H1 (cell line): ENCODE results near the gene WNT3A. TPM values are rescaled to one million over a fixed set of nuclear protein-coding genes. Genes with fewer than 3 reads are reported as not detected.

ENCODE experiments used
- BACH1 ChIP-seq: IDR thresholded peaks from 2 replicates; pipeline ENCODE4 v1.6.1; 2012; ENCODE audit warnings: low read length, improper control_type of control experiment
- CREB1 ChIP-seq: IDR thresholded peaks from 2 replicates; pipeline ENCODE4 v1.6.1; 2012; ENCODE audit warnings: inconsistent platforms
- EZH2 ChIP-seq: fragments of 200-600 bp; sonication (generic); IDR thresholded peaks from 2 replicates; pipeline ENCODE4 v1.7.1; 2012; ENCODE audit warnings: low read depth, mild to moderate bottlenecking, moderate library complexity, low read length, inconsistent platforms; ENCODE audit not compliant: severe bottlenecking
- NANOG ChIP-seq: IDR thresholded peaks from 2 replicates; pipeline ENCODE4 v1.6.1; 2011; ENCODE audit warnings: low read length, low read depth, mild to moderate bottlenecking, inconsistent platforms; ENCODE audit not compliant: insufficient read depth, poor library complexity, severe bottlenecking
- RNF2 ChIP-seq: fragments of 200-900, 300-1000 bp; sonication (generic); IDR thresholded peaks from 2 replicates; pipeline ENCODE4 v1.7.1; 2016; ENCODE audit warnings: borderline replicate concordance, low read depth, mild to moderate bottlenecking, antibody characterized with exemption, low read length; ENCODE audit not compliant: poor library complexity, severe bottlenecking; ENCODE audit errors: missing control alignments
- SIX5 ChIP-seq: IDR thresholded peaks from 2 replicates; pipeline ENCODE4 v1.6.1; 2011; ENCODE audit warnings: mild to moderate bottlenecking, low read depth, low read length
- SP1 ChIP-seq: IDR thresholded peaks from 2 replicates; pipeline ENCODE4 v1.6.1; 2011; ENCODE audit warnings: low read depth, low read length
- SP2 ChIP-seq: IDR thresholded peaks from 2 replicates; pipeline ENCODE4 v1.6.1; 2012; ENCODE audit warnings: mild to moderate bottlenecking, low read length, inconsistent platforms
- SP4 ChIP-seq: IDR thresholded peaks from 2 replicates; pipeline ENCODE4 v1.6.1; 2012; ENCODE audit warnings: low read length, inconsistent platforms
- TBP ChIP-seq: IDR thresholded peaks from 2 replicates; pipeline ENCODE4 v1.6.1; 2011; ENCODE audit warnings: low read depth, low read length, improper control_type of control experiment
- polyA plus RNA-seq, 7 experiments: library from polyadenylated mRNA; depleted of rRNA in 3 of 7; stranded (reverse) in 5 of 7; unstranded in 2 of 7; fragments of >200 nt in 5 of 7; fragments of 200-250 nt in 2 of 7; gene quantifications; 1 replicate in 5 of 7; 2 replicates in 1 of 7; 4 replicates in 1 of 7; pipeline versions ENCODE4 v1.2.1 to v1.2.3, GENCODE V29; 2011 to 2013; ENCODE audit warnings: missing spikeins in 2 of 7, mixed read lengths in 2 of 7
- total RNA-seq: library from RNA; stranded (reverse); fragmentation: NEBNext Ultra II Directional; extraction: Animal tissue kit (Norgen Biotek cat#: 25700); gene quantifications from 2 replicates; pipeline ENCODE4 v1.2.1, GENCODE V29; 2021
- TF ChIP-seq, protein P1 (sequence below): IDR thresholded peaks from 2 replicates; pipeline ENCODE4 v1.6.1; 2012; ENCODE audit warnings: inconsistent platforms

Gene WNT3A
- total and polyA plus RNA-seq, 2 of the 8 experiments (the other 6 are each of a cell fraction or from before 2014, with no cell fraction given) = 0.08 to 0.19 TPM

DNA sequence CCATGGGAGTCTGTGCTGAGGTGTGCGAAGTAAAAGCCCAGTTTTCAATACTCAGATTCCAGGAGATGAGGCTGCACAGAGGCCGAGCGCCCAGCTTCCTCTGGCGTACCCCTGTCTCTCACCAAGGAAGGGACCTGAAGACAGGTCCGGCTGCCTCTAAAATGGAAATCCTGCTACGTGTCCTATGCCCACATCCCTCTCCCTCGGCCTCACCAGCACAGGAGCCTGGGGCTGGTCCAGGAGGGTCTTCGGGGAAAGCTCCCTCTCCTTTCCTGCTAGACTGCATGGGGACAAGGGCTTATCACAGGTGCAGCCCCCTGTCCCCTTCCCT lies 101.9 kb downstream of the WNT3A start (continued):
- no peak for TF ChIP-seq TBP
- TF ChIP-seq RNF2 = no peak
- TF ChIP-seq NANOG = no peak
- TF ChIP-seq SP2 = no peak
- TF ChIP-seq BACH1 = no peak
- TF ChIP-seq SP4 = no peak
- TF ChIP-seq EZH2 = no peak
- no peak for TF ChIP-seq SIX5
- TF ChIP-seq, protein P1, sequence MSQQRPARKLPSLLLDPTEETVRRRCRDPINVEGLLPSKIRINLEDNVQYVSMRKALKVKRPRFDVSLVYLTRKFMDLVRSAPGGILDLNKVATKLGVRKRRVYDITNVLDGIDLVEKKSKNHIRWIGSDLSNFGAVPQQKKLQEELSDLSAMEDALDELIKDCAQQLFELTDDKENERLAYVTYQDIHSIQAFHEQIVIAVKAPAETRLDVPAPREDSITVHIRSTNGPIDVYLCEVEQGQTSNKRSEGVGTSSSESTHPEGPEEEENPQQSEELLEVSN = no peak
- TF ChIP-seq CREB1 = no peak
- no peak for TF ChIP-seq SP1
- TF ChIP-seq, all 59 proteins: peak for 0
